HG03060 (cell line): ENCODE data around the gene VPS39.

Experiments
- ATAC-seq: cut with Tn5 transposase; IDR thresholded peaks from one replicate; pipeline ENCODE4 v1.9.1; 2021; ENCODE audit warnings: low read depth, moderate number of reproducible peaks; ENCODE audit not compliant: unreplicated experiment

The VPS39 gene

DNA sequence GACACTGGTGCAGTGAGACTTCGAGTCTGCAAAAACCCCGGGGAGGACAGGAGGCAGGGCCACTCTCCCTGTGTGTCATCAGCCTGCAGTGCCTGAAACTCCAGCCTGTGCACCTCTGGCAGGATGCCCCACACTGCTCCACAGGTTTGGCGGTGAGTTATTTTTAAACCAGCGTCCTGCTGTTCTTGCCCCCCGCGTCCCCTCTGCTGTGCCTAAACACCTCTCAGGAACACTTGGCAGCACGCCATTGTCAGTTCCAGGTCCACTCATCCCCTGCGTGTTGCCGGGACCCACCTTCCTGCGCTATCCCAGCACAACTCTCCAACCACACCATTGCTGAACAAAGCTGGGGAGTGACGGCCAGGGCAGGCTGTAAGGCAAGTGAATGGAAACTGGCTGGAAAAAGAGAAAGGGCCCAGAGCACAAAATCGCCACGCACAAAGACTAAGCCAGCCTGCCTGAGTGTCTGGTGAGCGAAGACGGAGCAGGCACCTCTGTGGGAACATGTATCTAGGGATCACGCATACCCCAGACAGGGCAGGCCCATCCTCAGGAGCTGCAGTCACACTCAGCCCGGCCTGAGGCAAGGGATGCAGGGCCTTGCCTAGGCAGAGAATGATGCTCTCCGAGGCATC, 48.6 kb downstream of the VPS39 start:
- ATAC-seq = no peak

DNA sequence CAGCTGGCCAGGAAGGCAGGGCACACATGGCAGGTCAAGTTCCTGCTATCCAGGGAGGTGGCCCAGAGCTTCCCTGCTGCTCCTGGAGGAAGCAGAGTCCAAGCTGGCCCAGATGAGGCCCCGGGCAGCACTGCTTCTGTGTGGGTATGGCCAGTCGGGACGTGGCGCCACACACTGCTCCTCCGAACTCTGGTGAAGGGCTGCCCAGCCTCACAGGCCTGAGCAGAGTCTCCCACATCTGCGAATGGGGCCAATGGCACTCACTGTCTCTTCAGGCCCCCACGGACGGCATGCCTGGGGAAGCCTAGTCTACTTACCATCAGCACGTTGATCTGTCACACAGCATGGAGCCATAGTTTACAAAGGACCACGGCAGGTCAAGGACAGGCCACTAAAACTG, 49.2 kb downstream of the VPS39 start:
- no peak for ATAC-seq

DNA sequence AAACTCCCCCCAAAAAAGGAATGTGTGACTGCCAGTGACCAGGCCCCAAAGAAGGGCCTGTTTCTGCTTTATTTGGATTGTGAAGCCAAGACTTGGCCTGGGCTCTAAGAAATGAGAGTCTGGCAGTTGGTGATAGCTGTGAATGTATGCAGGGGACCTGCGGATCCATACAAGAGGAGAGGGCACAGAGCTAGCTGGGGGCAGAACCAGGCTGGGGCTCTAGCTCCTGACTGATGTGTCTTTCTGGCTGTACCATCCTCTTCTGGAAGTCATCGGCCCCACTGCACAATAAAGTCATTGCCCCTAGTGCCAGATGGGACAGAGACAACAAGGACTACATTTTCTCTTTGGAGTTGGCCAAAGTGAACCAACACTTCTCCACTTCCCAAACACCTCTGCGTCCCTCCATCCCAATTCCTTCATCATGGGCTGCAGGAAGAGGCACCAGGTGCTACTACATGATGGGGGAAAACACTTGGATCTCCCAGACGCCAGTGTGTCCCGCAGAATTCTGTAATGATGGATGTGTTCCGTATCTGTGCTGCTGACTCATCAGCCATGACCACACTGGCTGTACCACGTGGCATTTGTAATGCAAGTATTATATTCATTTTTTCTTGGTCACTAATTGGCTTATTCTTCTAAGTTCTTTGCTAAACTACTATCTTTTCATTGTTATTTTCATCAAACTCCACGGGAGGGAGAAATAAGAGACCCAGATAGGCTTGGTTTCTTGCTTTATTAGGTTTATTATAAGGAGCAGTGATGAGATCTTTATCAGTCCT, 49.9 kb downstream of the VPS39 start:
- no peak for ATAC-seq

DNA sequence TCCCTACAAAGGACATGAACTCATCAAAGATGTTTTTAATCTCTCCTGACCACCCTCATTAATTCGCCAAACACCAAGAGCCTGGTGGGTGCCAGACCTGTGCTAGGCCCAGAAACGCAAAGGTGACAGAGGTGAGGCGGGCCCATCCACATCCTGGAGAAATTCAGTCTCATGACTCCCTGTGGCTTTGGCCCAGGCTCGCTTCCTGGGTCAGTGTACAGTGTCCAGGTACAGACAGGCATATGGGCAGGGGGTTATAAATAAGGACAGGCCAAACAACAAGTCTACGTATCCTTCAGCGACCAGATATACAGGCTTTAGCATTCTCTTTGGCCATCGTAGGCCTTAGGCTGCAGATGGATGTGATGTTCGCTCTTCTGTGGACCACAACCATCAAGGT, 50.7 kb downstream of the VPS39 start:
- ATAC-seq = no peak

DNA sequence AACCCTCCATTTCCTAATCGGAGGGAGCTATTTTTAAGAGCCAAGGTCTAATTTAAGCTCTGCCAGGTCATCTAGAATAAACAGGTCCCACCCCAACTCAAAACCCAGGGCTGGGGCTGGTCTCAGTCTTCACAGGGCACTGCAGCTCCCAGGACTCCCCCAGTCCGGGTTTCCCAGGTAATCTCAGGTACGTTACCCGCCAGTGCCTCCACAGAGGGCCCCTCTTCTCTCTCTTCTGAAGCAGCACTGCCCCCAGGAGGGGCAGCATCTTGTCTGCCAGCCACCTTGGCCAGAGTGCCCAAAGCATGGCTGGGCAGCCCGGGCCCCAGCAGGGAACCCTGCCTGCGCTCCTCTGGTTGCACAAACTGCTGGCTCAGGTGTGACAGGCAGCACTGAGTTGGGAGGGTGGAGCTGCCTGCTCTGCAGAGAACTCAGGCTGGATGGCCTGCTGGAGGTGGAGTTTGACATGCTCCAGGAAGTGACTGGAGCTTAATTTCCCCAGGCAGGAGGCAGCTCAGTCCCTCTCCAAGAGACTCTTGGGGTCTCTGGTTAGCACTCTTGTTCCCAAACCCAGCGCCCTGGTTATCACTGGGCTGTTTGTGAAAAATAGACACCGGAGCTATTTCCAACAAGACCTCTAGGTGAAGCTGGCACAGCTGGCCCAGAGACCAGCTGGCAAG, 51.7 kb downstream of the VPS39 start, which contains the start of gene PLA2G4F:
Gene PLA2G4F (minus strand): TSS at position 394 of the 680 bp plus-strand sequence. CDS start 87 bp downstream, at position 307.
- no peak for ATAC-seq

DNA sequence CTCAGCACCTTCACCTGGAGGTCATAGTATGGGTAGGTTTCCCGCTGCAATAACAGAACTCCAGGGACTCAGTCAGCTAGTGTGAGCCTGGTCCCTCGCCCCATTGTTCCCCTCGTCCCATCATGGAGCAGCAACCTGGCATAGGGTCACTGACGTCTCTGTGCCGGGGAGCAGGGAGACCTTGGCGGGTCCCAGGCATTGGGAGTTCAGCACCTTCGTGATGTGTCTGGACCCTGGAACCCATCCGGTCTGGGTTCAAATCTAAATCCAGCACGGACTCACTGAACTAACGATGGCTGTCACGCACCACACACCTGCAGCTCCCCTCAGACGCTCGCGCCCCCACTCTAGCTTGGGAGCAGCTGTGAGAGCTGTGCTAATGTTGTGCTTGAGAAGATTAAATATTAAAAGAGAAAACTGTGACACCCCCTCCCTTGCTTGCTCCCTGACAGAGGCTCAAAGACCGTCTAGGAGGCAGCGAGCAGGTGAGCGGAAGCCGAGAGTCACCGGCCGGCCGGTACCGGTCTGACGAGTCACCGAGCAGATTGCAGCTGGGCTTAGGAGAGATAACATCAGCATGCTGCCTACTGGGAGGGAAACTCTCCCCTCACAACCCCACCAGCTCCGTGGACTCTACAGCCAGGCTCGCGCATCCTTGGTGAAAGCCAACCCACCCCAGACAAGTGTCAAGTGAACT, 52.4 kb downstream of the VPS39 start:
- no peak for ATAC-seq

DNA sequence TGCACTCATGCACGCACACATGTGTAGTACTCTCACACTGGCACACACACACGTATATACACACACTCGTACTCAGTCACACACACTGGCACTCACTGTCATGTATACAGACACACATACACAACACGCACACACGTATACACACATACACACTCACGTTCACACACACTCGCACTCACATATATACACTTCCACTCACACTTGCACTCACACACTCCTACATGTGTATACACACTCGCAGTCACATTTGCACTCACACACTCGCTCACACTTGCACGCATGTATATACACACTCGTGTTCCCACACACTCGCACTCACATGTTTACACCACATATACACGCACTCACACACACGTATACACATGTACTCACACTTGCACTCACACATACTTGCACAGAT, 53.1 kb downstream of the VPS39 start:
- no peak for ATAC-seq

DNA sequence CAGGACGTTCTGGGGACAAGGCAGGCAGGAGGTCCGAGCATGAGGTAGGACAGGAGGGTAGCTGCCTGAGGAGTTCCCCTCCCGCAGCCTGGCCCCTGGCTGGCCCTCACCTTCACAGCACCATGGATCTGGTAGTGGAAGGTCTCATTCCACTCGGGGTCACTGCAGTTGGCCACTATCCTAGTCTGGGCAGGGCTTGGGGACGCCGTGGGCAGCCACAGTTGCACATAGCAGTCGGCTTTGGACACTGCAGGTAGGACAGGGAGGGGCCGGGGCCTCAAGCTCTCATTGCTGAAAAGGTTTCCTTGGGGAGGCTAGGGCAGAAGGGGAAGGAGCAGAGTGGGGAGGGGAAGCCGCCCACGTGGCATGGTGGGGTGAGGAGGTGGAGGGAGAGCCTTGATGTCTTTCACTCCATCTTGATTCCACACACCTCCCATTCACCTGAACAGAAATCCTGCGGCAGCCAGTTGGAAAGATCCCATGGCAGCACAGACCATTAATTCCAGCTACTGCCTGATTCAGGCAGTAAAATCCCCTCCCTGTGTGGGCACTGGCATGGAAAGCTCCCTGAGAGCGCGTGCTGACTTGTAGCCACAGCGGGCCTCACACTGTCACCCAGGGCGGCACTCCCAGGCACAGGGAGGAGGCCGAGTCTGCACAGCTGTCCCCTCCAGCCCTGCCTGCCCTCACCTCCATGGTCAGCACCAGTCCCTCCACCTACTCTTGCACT, 53.7 kb downstream of the VPS39 start:
- ATAC-seq = no peak

DNA sequence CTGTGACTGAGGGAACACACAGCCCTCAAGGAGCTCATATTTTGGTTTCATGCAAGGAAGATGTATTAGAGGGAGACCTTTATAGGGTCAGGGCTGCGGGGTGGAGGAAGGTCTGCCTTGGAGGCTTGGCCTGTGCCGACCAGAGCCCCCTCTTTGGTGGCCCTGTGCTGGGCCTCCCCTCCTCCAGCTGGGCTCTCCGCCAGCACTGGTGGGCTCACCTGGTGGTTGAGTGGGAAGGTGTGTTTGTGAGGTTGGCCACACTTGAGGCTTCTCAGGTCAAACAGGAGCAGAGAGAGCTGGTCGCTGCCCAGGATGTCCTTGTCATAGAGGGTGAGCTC, 54.3 kb downstream of the VPS39 start:
- ATAC-seq = no peak

DNA sequence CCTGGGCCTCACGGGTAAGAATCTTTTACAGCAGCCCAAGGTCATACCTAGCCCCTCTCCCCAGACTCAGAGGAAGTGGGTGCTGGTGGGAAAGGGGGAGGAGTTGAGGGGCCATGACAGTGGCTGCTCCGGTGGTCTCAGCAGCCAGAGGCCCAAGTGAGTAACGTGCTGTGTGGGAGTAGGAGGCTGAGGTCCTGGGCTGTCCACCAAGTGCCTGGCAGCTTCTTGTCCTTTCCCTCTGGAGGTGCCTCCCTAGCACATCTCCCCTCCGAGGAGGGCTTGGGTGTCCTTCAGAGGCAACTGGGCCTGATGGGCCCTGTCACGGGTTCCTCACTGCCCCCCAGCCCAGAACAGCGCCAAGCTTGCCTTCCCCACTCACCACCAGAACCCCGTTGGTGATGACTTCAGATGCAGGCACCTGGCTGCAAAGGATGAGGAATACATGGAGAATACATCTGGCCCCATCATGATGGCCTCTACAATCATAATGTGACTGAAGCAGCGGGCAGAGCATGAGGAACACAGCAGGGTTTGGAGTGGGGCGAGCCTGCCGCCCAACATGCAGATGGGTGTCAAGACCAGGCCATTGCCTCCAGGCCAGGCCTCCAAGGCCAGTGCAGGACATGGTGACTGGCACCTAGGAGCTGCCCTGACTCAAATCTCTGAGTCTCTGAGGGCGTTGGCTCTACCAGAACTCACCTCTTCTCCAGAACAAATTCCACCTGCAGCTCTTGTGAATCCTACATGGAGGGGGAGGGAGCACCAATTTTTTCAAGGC, 55.0 kb downstream of the VPS39 start:
- no peak for ATAC-seq

DNA sequence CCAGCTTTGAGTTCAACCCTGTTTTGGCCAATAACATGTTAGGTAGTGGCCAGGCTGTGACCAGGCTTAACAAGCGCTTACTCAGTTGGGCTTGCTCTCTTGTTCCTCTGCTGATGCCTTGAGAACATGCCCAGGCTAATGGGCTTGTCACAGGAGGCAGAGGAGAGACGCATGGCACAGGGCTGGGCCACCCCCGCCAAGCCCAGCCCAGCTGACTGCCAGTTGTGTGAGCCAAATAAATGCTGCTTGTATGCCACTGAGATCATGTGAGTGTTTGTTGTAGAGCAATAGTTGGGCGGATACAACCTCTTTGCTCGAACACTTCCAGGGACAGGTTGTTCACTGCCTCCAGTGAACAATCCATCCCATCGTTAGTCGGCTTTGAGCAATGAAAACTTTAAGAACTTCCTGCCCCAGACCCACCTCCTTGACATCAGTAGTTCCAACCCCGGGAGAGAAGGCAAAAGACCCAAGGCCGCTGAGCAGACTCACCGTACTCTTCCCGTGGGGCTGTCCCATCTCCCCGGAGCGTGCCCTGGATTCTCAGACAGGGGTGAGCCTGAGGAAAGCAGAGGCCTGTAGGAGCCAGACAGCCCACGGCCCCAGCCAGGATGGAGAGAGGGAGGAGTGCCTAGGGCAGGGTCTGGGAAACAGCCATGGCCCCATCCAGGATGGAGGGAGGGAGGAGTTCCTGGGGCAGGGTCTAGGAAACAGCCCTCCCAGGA, 55.7 kb downstream of the VPS39 start:
- ATAC-seq = no peak

DNA sequence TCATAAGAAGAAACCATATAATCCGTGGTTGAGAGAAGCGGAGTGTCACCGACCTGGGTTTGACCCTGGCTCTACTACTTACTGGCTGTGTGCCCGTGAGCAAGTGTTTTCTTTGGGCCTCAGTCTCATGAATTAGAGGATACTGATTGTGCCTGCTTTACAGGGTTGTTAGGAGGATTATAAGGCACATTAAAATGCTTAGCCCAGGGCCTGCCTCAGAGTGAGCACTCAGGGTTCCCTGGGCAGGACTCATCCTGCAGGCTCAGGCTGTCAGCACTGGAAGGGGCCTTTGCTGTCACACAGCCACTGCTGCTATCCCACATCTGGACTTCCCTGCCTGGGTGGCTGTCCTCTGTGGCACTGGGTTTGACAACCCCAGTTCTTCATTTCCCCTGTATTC, 56.4 kb downstream of the VPS39 start:
- no peak for ATAC-seq

DNA sequence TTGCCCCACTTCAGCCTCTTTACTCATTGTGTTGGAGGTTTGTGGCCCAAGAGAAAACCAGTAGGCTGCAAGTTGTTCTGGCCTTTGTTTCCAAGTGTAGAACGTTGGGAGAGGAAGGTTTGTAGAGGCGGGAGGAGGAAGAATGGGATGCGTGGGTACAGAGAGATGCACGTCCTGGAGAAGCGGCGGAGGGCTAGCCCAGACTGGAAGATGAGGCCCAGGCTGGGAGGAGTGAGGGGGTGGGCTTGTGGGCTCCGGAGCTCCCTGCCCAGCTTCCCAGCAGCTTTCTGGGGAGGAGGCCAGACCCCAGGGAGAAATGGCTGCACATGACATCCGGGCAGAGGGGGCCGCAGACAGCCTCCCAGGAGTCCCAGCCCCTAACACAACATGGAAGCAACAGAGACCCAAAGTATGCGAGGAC, 57.0 kb downstream of the VPS39 start:
- ATAC-seq = no peak

DNA sequence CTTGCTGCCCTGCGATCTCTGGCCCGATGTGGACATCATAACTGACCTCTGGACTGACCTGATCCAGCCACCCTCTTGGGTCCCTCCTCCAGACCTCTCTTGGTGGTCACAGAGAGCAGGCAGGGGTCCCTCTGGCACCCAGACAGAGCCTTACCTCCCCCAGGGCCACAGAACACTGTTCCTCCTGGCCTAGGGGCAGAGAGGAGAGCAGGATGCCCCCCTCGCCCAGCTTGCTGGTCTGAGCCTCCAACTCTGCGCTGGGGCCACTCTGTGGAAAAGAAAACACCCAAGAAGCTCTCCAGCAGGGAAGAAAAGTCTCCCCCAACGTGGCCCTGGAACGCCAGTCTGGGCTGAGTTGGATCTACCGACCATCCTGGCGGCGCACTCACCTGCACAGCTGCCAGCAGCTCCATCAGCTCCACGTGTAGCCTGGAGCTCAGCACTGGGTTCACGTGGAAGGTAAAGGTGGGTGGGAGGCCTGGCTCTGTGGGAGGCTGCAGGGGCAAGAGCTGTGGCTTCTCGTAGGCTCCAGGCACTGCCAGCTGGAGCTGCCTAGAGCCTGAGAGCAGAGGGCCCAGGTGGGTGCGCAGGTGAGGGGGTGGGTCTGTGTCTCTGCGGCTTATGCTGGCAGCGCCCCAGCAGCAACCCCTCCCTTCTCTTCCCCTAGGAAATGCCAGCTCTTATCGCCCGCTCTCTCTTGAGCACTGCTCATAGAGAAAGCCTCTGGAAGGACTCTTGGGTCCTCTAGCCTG, 57.7 kb downstream of the VPS39 start:
- ATAC-seq = no peak

DNA sequence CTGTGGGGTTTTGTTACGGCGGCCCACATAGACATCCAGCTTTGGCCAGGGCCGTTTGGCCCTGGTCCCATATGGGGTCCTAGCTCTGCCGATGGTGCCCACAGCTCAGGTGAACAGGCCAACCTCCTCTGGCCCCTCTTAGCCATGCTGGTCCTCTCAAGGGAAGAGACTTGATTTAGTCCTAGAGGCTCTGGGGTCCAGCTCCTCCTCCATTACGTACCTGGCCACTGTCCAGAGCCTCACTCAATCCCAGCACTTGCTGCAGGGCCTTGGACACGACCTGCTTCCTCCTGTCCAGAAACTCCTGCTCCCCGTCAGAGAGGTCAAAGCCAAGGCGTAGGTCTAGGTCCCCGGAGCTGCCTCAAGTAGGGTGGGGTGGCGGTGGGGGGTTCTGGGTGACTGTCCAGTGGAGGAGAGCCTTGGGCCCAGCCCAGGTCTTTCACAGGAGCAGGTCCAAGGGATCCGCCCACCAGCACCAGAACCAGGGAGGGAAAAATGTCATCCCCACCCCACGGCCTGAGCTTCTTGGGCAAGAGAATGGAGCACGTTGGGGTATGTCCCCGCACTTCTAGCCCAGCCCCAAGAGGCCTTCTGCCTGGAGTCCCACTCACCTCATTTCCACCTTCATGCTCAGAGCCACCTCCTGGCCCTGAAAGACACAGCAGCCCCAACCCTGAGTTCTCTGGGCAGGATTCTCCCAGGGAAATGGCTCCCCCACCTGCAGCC, 58.4 kb downstream of the VPS39 start:
- no peak for ATAC-seq

DNA sequence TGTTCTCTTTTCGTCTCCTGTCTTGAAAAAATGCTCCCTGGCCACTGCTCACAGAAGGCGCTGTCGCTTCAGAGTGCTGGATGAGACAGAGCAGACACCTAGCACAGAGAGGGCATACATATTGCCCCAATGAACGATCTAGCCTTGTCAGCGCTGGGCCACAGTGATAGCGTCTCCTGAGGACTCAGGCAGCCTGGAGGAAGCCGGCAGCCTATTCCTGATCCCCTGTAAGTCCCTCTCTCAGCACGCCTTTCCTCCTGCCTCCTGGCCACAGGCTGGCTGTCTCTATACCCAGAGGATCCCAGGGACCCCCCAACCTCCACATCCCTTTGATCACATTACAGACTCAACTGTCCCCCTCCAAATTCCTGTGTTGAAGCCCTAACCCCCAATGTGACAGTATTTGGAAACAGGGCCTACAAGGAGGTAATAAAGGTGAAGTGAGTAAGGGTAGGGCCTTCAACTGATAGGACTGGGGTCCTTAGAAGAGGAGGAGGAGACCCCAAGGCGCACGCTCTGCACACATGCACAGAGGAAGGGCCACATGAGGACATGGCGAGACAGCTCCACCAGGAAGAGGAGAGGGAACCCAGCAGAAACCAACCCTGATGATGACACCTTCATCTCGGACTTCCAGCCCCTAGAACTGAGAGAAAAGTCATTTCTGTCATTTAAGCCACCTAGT, 59.2 kb downstream of the VPS39 start:
- no peak for ATAC-seq

DNA sequence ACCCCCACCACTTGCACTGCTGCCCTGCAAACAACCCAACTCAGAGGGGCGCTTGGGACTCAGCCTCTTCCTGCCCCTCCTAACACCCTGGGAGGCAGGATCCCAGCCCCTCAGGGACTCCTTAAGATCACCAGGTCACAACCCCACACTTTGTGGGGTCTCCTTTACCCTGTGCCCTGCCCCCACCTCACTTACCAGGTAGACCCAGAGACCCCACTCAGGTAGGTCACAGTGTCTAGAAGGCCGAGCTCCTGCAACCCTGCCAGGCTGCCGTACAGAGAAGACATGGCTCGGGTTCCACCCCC, 60.7 kb downstream of the VPS39 start:
- ATAC-seq = no peak
